PFSK-1 (cell line): ENCODE data around the gene ZNF157.

ENCODE experiments used
- FOXP2 ChIP-seq: optimal IDR thresholded peaks from 2 replicates; pipeline ENCODE3; 2011; ENCODE audit warnings: borderline replicate concordance, control low read depth, inconsistent platforms; ENCODE audit not compliant: insufficient read depth; ENCODE audit errors: extremely low read length, extremely low read depth
- POLR2AphosphoS5 ChIP-seq: IDR thresholded peaks from 2 replicates; pipeline ENCODE4 v1.6.1; 2012; ENCODE audit warnings: low read depth, mild to moderate bottlenecking, control low read depth, low read length, moderate library complexity
- REST ChIP-seq, 2 experiments: IDR thresholded peaks; 2 replicates each; pipeline versions ENCODE4 v1.6.1 to v1.8.0; 2011 to 2012; ENCODE audit warnings: low read depth in 2 of 2, low read length in 2 of 2, control low read depth in 1 of 2, inconsistent platforms in 1 of 2, mild to moderate bottlenecking in 1 of 2, moderate library complexity in 1 of 2; ENCODE audit not compliant: insufficient read depth in 1 of 2
- SIN3A ChIP-seq: IDR thresholded peaks from 2 replicates; pipeline ENCODE4 v1.6.1; 2012; ENCODE audit warnings: mild to moderate bottlenecking, low read length, moderate library complexity, borderline replicate concordance; ENCODE audit not compliant: insufficient read depth
- TAF1 ChIP-seq: IDR thresholded peaks from 2 replicates; pipeline ENCODE4 v1.6.1; 2012; ENCODE audit warnings: low read length, control low read depth, borderline replicate concordance; ENCODE audit not compliant: insufficient read depth

ZNF157 gene

DNA sequence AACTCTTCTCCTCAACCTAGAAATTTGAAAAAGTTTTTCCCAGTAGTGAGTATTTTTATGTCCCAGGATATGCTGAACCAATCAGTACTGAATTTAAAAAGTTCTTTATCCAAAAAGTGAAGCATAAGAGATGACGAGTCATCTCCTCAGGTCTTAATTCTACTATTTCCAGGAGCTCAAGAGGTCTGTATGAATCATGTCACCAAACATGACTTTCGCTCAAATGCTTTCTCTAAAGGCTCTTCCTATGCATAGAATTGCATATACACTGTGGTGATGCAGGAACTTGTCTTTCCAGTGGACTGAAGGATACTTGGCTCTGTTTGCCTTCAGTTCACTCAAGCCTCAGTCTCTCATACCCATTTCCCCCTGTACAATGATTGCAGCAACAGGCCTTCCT, 76.6 kb downstream of the ZNF157 start:
- no peak for TF ChIP-seq REST (IDR thresholded peaks at IDR 0.05; ENCODE audit: insufficient read depth in 1 of 2, low read depth in 2 of 2, low read length in 2 of 2)
- no peak for TF ChIP-seq POLR2AphosphoS5
- TF ChIP-seq FOXP2: no peak
- no peak for TF ChIP-seq SIN3A
- no peak for TF ChIP-seq TAF1

DNA sequence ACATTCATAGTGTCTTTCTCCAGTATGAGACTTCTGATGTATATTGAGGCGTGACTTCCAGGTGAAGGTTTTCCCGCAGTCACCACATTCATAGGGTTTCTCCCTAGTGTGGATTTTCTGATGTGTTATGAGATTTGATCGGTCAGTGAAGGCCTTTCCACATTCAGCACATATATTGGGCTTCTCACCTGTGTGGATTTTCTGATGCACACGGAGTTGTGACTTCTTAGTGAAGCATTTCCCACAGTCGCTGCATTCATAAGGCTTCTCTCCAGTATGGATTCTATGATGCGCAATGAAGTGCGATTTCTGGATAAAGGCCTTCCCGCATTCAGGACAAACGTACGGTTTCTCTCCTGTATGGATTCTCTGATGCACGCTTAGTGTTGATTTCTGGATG, 77.2 kb downstream of the ZNF157 start:
- TF ChIP-seq TAF1 (no peak), REST (IDR thresholded peaks at IDR 0.05; ENCODE audit: insufficient read depth in 1 of 2, low read depth in 2 of 2, low read length in 2 of 2) (no peak), SIN3A (no peak), POLR2AphosphoS5 (no peak), FOXP2 (no peak)

DNA sequence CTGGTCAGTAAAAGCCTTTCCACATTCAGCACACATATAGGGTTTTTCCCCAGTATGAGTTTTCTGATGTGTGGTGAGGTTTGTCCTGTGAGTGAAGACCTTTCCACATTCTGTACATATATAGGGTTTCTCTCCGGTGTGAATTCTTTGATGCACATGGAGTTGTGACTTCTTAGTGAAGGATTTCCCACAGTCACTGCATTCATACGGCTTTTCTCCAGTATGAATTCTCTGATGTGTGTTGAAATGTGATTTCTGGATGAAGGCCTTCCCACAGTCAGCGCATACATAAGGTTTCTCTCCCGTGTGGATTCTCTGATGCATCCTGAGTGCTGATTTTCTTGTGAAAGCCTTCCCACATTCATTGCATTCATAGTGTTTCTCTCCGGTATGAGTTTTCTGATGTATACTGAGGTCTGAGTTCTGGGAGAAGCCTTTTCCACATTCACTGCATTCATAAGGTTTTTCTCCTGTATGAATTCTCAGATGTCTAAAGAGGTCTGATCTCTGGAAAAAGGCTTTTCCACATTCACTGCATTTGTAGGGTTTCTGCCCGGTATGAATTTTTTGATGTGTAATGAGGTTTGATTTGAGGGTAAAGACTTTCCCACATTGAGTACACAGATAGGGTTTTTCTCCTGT, 77.9 kb downstream of the ZNF157 start:
- TF ChIP-seq SIN3A (no peak), REST (IDR thresholded peaks at IDR 0.05; ENCODE audit: insufficient read depth in 1 of 2, low read depth in 2 of 2, low read length in 2 of 2) (no peak), FOXP2 (no peak), POLR2AphosphoS5 (no peak), TAF1 (no peak)

DNA sequence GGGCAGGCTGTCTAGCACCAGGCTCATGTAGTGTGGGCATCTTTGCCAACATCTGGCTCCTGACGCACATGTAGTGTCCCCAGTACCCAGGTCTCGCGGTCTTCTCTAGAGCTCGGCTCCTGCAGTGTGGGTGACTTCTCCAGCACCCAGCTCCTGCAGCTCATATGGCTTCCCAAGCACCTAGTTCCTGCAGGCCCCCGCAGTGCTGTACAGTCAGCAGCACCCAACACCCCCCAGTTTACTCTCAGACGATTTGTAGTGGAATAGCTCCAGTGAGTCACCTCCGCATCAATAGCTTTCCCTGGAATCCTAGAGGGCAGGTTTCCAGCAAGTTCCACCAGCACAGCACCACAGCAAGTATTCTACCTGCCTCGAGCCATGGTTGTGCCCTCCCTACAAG, 81.7 kb downstream of the ZNF157 start:
- TF ChIP-seq SIN3A: no peak
- no peak for TF ChIP-seq REST (IDR thresholded peaks at IDR 0.05; ENCODE audit: insufficient read depth in 1 of 2, low read depth in 2 of 2, low read length in 2 of 2)
- no peak for TF ChIP-seq POLR2AphosphoS5
- no peak for TF ChIP-seq TAF1
- no peak for TF ChIP-seq FOXP2

DNA sequence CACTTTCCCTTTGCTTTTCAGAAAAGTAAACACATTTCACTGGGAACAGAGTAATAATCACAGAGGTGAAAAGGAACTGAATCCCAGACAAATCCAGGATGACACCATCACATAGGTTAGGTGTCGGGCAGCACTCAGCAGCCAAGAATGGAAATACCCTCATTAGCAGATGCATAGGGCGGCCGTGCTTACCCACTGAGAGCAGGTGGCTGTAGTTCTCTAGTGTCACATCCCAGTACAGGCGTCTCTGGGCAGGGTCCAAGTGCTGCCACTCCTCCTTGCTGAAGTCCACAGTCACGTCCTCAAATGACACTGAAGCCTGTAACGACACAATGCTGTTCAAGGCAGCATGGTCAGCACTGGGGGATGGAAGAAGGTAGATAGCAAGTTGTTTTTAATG, 85.7 kb downstream of the ZNF157 start:
- TF ChIP-seq REST (IDR thresholded peaks at IDR 0.05; ENCODE audit: insufficient read depth in 1 of 2, low read depth in 2 of 2, low read length in 2 of 2): no peak
- no peak for TF ChIP-seq POLR2AphosphoS5
- no peak for TF ChIP-seq SIN3A
- no peak for TF ChIP-seq FOXP2
- TF ChIP-seq TAF1: no peak
